GM12873 (cell line): ENCODE data around the gene MAPKAP1.

Source experiments
- TF ChIP-seq, protein P1 (sequence below): IDR thresholded peaks from 2 replicates; pipeline ENCODE4 v1.5.1; 2012; ENCODE audit warnings: low read depth, mild to moderate bottlenecking, moderate library complexity, low read length, control low read depth; ENCODE audit not compliant: insufficient read depth; ENCODE audit errors: missing control alignments

Gene MAPKAP1

DNA sequence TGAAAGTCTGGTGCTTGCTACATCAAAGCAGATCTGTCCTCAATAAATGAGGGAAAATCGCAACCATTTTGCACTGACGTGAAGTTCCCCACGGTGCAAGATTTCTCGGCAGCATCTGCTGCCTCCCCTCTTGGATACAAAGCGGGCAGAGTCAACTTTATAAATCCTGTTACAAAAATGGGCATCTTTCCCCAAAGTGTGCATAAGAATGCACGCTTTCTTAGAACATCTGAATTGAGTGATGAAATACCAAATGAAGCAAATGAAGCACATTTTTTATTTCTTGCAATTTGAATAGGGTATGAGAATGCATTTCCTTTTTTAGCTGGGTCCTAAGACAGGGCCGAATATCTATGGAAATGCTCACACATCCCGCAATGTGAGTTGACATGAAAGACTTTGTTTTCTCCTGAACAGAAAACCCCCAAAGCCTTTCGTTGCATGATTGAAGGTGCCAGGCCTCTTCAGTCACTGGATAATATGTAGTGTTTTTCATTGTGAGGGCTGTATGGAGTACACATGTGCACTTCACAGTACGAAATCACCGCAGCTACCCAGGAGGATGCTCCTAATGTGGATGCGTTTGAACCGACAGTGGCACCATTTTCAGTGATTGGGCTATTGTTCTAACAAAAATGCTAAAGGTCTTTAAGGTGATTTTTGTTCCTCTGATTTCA lies 19.6 kb upstream of the MAPKAP1 start:
- TF ChIP-seq, protein P1, sequence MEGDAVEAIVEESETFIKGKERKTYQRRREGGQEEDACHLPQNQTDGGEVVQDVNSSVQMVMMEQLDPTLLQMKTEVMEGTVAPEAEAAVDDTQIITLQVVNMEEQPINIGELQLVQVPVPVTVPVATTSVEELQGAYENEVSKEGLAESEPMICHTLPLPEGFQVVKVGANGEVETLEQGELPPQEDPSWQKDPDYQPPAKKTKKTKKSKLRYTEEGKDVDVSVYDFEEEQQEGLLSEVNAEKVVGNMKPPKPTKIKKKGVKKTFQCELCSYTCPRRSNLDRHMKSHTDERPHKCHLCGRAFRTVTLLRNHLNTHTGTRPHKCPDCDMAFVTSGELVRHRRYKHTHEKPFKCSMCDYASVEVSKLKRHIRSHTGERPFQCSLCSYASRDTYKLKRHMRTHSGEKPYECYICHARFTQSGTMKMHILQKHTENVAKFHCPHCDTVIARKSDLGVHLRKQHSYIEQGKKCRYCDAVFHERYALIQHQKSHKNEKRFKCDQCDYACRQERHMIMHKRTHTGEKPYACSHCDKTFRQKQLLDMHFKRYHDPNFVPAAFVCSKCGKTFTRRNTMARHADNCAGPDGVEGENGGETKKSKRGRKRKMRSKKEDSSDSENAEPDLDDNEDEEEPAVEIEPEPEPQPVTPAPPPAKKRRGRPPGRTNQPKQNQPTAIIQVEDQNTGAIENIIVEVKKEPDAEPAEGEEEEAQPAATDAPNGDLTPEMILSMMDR, result no peak

- TF ChIP-seq, protein P1, result no peak
Measured at GRCh38 chr9:125707472-125707804, 430 bp upstream of the MAPKAP1 start.

DNA sequence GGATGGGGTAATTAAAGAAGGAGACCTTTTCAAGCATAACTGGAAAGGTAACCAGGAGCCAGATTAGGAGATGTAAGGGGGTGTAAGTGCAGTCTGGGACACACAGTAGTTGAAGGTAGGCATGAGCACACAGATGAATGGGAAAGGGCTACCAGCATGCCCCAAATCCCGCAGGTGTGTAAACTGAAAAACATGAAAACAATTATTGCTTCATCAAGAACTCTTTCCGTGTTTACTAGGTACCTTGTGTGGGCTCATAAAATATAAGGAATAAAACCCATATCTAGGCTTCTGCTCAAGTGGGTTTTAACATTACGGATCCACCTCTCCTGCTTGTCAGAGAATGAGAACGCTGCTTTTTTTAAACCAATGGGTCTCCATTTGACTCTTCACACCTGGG lies 1.1 kb downstream of the MAPKAP1 start:
- TF ChIP-seq, protein P1, result no peak

DNA sequence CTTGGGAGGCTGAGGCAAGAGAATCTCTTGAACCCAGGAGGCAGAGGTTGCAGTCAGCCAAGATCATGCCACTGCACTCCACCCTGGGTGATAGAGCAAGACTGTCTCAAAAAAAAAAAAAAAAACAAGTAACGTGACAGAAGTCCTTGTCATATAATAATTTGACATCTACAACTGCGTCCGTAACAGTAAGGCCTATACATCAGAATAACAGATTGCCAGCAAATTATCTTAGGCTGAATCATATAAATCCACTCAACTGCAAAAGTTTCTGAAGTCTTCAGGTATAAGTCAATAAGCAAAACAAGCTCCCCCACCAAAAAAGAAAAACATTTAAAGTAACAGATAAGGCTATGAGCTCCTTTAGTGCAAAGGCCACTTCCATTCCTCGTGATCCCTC lies 3.3 kb downstream of the MAPKAP1 start:
- TF ChIP-seq, protein P1, result no peak

DNA sequence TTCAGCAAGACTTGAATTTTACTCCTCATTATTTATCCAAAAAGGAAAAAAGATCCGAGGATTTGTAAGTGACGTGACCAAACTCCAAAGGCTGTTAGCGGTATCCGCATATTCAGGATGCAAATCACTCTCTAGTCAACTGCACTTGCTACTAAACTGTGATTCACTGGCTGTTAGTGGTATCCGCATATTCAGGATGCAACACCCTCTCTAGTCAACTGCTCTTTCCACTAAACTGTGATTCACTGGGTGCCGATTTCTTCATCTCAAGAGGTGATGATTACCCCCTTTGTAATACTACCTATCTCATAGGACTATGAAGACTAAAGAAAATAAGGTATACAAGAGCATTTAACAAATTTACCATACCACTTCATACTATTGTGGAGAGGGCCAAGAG lies 5.7 kb downstream of the MAPKAP1 start:
- TF ChIP-seq, protein P1, result no peak

GRCh38 chr9:125700791-125701190 lies 6.2 kb downstream of the MAPKAP1 start:
- TF ChIP-seq, protein P1, result peak; percentile 3

DNA sequence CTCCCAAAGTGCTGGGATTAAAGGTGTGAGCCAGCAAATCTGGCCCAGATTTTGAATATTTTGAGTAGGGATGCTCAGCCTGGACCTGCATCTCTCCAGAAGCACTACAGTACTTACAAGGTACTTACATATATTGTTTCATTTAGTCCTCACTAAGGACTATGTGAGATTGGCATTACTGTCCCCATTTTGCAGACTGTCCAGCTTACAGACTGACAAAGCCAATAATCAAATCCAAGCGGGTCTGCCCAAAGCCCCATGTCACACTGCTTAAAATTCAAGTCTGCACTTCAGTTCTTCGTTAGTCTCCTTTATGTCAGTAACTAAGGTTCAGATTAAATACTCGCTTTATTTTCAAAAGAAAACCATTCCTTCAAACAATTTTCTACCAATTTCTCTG lies 7.1 kb downstream of the MAPKAP1 start:
- TF ChIP-seq, protein P1, result no peak
